ENCODE measurements around the gene TNNC2.
"Not testable (repeated sequence)": the region's sequence is repeated elsewhere in the genome, so short reads cannot be mapped to it uniquely, and the experiment has no call there.

TNNC2 gene

DNA sequence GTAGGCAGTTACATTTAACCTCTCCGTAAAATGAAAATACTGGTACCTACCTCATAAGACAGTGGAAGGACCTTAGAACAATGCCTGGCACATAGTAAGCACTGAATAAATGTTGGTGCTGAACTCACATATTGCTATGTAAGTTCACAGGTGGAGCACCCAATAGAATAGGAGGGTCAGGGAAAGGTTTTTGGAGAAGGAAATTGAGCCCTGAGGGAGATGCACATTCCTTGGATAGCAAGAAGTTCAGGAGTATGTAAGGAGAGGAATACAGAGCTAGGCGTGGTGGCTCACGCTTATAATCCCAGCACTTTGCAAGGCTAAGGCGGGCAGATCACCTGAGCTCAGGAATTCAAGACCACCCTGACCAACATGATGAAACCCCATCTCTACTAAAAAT lies 7.6 kb downstream of the TNNC2 start:
- DNase-seq (ENCODE audit: low spot score): no peak

DNA sequence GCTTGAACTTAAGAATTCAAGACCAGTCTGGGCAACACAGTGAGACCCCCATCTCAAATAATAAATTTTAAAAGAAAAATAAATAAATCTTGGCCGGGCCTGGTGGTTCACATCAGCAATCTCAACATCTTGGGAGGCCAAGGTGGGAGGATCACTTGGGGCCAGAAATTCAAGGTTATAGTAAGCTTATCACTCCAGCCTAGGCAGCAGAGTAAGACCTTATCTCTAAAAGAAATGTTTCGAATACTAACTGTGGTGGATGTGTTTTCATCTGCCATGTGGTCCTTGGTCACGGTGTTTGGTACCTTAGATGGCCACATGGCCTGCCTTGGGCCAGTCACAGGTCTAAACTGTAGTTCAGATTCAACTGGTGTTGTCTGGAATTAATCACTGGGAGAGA lies 8.9 kb downstream of the TNNC2 start:
- DNase-seq (ENCODE audit: low spot score): no peak

DNA sequence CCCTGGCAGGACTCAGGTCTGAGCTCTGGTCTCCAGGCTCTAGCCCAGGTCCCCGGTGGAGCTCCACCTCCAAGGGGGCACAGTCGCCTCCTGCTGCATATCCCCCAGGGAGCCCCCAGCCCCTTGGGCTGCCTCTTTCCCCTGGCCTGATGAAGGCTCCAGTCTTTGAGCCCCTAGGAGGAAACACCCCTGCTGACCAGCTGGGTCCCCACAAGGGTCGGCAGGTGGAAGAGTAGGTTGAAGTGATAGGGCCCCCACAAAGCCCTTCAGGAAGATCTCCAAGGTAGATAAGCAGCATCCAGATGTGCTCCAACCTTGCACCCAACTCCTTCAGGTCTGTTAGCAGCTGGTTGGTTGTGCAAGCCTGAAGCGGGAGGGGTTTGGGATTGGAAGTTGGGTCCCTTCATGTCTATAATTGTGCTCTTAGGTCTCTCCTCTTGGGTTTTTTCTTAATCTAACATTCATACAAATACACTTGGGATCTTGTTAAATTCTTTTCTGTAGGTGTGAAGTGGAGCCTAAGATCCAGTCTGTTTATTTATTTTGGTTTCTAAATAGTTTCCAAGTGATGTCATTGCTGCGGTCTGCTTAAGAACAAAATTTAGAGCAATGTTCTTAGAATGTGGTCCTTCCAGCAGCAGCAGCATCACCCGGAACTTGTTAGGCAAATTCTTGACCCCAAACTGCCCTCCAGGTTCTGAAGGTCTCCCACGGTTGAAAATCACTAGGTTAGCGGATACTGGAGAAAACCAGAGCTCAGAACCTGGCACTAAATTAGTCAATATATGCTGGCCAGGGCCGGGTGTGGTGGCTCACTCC lies 9.5 kb downstream of the TNNC2 start:
- peak; percentile 68 for DNase-seq (ENCODE audit: low spot score)

DNA sequence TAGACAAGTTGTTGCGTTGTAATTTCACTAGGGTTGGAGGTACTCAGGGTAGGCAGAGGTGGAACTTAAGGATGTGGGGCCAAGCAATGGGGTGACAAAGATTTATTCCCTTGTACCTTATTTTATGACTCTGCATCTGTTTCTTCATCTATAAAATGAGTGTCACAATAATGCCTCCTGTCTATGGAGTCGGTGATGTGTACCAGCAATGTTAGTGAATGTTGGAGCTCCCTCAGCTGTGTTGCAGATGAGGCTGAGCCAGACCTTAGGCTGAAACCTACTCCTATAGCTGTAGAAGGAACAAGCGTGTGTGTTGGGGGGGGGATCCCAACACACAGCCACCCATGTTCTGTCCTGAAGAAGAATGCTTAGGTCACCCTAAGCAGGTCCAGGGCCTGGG lies 10.2 kb downstream of the TNNC2 start:
- no peak for DNase-seq (ENCODE audit: low spot score)

DNA sequence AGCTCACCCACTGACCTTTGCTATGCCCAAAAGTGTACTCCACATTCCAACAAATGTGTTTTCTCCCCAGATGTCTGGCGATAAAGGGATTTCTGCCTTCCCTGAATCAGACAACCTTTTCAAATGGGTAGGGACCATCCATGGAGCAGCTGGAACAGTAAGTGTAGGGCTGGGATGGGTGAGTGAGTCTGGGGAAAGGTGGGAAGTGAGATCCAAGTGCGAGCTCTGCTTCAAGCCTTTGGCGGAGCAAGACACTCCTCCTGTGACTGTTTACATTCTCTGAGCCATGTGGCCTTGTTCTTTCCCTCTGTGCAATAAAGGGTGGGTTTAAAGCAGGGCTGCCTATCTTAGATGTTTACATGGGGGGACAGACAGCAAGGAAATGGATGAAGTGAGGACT lies 12.8 kb downstream of the TNNC2 start:
- DNase-seq (ENCODE audit: low spot score): no peak

DNA sequence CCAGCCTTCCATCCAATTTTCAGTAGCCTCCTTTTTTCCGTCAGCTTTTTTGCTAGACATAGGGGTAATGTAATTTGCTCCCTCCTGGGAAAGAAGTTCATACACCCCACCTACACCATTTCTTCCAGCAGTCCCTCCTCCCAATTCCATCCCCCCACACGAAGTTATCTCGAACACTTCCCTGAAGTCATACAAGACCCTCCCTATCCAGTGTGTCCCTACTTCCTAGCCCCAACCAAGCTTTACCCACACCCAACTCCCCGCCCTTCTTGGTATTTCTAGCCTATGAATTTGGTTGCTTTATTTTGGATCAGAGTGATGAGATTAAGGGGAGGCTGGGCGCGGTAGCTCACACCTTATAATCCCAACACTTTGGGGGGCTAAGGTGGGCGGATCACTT lies 13.6 kb downstream of the TNNC2 start:
- DNase-seq (ENCODE audit: low spot score): no peak

DNA sequence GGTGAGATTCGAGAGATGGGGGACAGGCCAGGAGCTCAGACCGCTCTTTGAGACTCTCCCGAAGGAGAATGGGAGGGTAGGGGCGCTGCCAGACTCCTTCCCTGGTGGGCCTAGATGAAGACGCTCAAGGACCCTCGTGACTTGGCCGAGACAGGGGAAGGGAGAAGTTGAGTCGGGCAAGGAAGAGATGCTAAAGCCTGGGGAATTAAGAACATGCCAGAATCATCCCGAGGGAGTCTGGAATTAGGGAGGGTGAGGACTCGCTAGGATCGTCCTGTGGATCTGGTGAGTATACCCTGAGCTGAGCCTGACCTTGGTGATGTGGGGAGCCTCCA lies 14.1 kb downstream of the TNNC2 start:
- DNase-seq (ENCODE audit: low spot score): no peak

DNA sequence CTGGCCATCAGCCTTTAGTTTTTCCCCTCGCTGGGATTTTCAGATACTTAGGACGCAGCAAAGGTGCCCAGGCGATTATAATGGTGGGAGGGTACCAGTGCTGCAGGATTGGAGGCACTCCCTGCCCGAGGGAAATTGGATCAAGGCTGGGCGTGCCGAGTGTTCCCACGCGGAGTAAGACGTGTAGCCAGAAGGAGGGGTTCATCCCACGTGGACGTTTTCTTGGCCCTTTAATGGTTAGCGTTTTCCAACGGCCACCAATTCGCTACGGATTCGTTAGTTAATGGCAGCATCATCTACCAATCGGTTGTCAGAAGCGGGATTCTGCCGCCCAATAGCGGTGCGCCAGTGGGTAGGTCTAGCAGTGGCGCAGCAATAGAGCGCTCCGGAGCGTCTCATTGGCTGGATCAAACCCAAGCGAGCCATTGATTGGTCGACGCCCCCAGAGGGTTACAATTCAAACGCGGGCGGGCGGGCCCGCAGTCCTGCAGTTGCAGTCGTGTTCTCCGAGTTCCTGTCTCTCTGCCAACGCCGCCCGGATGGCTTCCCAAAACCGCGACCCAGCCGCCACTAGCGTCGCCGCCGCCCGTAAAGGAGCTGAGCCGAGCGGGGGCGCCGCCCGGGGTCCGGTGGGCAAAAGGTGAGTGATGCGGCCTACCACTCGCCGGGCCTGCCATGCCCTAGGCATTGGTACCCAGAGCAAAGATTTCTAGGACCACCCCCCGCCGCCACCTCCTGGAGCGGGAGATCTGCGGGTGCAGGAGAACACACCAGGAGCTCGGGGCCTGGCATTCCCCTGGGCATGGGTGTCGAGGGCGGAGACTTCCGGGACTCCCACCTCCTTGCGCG lies 14.7 kb downstream of the TNNC2 start, which contains the start of gene UBE2C:
TSS of gene UBE2C (plus strand) at position 488 of the 849 bp plus-strand sequence. CDS start at position 540, 52 bp downstream.
- peak; percentile 99 for DNase-seq (ENCODE audit: low spot score)

DNA sequence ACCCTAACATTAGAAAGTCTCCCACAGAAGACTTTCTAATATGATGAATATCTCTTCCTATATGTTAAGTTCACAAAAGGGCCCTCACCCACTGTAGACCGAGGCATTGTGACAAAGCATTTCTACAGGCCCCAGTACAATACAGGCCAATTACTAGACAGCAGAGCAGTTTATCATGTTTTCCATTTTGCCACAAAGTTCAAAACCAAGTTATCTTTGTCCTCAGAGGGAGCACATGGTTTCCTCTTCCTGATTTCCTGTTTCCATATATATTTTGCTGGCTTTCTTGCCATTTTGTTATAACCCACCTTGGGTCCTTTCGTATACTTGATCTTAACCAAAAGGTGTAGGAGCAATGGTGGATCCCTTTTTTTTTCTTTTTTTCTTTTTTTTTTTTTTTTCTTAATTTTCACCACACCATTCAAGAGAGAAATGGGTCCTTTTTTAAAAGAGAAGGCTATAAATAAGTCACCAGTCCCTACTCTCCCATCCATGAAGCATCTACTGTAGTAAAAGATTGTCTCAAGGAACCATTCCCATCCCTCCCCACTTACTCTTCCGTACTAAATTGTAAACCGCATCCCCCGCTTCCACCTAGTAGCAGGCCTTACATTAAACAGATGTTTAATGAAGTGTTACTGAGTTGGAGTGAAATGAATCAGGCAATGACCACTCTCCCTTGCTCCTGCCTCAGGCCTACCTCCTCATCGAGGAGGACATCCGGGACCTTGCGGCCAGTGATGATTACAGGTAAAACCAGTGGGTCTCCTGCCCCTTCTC lies 16.7 kb downstream of the TNNC2 start:
- no peak for DNase-seq (ENCODE audit: low spot score)

DNA sequence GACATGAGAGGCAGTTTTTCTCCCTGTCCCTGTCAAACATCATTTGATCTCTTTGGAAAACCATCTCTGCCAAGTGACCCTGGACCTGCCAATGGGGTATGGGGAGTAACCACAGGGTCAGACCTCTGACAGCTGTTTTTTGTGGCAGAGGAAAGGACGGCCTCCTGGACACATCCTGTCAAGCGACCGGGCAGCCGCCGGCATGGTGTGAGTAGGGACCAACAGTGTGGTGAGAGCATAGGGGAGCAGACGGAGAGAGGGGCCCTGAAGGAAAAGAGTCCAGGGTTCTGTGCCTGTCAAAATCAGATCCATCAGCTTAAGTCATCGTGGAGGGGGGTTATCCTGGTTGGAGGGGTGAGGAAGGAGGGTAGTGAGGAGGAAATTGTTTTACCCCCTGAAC lies 25.3 kb downstream of the TNNC2 start:
- no peak for DNase-seq (ENCODE audit: low spot score)

DNA sequence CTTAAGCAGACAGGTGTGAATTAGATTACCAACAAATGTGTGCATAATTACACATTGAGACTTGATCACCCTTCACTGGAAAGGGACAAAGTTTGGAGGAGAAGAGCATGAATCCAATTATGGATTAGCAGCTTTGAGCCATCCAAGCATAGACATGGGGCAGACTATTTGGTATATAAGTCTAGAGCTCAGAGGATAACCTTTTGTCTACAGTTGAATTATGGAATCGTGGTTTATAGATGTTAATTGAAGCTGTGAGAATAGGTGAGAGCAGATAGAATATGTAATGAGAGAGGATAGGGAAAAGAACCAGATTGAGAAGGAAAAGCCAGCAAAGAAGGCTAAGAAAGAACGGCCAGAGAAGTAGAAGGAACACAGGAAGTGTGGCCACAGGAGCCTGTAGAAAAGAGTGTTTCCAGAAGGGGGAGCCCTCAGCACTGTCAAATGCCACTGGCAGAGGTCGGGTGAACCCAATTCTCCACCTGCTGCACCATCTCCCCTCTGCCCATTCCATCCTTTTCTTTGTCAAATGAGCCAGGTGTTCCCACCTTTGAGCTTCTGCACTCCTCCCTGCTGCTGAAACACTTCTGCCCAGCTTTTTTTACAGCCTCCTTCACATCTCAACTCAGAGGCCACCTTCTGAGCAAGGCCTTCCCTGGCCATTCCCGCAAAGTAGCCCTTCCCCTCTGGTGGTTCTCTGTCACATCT lies 28.0 kb downstream of the TNNC2 start:
- DNase-seq (ENCODE audit: low spot score): peak; percentile 63

DNA sequence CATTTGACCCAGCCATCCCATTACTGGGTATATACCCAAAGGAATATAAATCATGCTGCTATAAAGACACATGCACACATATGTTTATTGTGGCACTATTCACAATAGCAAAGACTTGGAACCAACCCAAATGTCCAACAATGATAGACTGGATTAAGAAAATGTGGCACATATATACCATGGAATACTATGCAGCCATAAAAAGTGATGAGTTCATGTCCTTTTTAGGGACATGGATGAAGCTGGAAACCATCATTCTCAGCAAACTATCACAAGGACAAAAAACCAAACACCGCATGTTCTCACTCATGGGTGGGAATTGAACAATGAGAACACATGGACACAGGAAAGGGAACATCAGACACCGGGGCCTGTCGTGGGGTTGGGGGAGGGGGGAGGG lies 29.2 kb downstream of the TNNC2 start:
- DNase-seq (ENCODE audit: low spot score): not testable (repeated sequence)

DNA sequence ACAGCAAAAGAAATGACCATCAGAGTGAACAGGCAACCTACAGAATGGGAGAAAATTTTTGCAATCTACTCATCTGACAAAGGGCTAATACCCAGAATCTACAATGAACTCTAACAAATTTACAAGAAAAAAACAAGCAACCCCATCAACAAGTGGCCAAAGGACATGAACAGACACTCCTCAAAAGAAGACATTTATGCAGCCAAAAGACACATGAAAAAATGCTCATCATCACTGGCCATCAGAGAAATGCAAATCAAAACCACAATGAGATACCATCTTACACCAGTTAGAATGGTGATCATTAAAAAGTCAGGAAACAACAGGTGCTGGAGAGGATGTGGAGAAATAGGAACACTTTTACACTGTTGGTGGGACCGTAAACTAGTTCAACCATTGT lies 29.6 kb downstream of the TNNC2 start:
- not testable (repeated sequence) for DNase-seq (ENCODE audit: low spot score)

DNA sequence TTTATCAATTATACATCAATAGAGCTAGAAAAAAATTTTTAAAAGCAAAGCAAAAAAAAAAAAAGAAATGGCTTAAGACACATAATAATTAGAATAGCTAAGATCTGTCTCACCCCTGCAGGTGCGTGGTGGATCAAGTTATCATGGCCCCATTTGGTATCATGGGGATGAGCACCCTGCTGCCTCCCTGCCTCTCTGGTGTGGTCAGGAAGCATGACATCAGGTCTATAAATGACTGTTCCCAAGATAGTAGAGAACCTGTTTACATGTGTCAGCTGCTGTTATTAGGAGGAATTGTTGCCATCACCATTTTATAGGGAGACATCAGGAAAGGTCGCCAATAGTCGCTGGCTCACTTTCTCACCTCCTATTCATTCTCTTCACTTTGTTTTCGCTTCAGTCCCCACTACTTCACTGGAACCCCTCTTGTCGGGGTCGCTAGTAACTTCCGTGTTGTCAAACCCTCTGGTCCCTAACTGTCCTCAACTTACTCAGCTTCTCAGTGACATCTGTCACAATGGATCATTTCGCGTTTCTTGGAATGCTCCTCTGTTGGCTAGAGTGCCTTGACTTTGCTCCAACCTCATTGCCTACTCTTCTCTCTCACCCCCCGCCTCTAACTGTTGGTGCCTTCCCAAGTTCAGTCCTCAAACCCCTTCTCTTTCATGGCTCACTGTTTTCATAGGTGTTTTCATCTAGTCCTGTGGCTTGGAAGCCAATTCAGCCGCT lies 30.6 kb downstream of the TNNC2 start:
- DNase-seq (ENCODE audit: low spot score): no peak

DNA sequence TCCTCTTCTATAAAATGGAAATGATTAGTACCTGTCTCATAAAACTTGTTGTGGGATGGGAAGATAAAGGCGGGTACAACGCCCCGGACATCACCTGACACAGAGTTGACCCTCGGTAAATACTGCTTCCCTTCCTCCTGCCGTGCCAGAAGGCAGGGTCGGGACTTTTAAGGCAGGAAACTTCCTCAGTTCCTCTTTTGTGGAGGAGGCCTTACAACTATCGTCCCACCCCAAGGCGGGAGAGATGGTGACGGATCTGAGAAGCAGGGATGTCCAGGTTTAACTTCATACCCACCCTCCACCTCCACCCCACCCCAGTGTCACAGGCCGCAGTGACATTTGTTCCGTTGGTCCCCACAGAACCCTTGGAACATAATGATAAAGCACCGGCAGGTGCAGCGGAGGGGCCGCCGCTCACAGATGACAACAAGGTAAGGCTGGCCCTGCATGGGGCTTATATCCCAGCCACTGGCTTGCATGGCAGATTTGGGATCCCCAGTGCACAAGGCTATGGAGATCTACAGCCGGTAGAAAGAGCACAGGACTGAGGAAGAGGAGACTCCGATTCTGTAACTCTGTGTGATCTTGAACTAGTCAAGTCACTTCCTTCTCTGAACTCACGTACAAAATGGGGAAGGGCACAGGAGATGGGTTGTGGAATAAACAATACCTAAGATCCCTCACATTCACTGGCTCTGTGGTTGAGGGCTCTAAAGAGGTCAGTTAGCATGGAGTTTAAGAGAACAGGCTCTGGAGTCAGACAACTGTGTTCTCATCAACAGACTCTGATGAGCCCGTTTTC lies 34.6 kb downstream of the TNNC2 start:
- DNase-seq (ENCODE audit: low spot score): no peak

DNA sequence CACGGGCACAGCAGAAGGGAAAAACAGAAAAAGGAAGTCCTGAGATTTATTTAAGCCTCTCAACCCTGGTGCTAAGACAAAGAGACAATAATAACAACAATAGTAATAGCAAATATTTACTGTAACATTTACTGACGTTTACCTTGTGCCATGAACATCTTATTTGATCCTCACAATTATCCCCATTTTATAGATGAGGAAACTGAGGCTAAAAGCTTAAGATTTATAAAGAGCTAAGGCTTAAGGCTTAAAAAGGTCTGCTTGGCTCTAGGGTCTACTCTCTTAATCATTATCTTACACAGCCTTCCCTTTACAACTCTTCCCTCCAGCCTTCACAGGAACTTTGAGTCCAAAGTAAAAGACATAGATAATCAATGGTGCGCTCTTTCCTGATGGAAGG lies 38.8 kb downstream of the TNNC2 start:
- DNase-seq (ENCODE audit: low spot score): no peak

DNA sequence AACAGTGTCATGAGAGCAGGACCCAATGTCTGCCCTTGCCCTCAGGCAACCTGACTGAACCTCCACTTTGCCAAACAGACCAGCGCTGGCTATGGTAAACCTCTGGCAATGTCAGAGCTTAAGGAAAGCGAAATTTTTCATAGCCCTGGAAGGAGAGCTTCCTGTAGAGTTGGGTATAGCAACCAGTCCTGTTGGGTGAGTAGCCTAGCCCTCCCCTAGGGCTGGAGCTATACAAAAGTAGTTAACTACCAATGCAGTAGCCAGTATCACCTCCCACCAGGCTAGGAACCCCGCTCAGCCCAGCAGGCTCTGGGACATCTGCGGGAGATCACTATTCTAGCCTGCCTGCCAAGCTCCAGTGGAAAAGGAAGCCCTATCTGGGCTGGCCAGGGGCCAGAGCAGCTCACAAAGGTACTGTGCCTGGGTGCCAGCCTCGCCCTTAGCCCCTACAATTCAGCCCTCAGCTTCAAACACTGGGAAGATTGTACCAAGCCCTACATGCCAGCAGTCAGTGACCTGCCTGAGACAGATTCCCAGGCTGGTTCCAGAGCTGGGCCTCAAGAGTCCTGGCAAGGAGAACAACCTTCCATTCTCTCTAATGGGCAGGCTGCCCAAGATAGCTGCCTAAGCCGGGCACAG lies 43.3 kb downstream of the TNNC2 start:
- no peak for DNase-seq (ENCODE audit: low spot score)

DNA sequence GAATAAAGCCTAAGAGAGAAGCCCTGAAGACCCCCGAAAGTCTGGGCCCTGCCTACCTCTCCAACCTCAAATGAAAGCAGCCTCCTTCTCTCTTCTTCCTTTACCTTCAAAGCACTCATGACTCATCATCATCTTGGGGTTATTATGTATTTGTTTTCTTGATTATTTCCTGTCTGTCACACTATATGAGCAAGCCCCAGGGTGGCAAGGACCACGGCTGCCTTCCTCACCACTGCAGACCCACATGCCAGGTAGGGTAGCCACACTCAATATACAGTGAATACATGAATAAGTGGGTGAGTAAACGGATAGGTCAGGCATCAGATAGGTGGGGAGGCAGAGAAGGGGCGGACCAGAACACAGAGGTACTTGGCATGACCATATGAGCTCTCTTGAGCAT lies 44.2 kb downstream of the TNNC2 start:
- peak; percentile 85 for DNase-seq (ENCODE audit: low spot score)

DNA sequence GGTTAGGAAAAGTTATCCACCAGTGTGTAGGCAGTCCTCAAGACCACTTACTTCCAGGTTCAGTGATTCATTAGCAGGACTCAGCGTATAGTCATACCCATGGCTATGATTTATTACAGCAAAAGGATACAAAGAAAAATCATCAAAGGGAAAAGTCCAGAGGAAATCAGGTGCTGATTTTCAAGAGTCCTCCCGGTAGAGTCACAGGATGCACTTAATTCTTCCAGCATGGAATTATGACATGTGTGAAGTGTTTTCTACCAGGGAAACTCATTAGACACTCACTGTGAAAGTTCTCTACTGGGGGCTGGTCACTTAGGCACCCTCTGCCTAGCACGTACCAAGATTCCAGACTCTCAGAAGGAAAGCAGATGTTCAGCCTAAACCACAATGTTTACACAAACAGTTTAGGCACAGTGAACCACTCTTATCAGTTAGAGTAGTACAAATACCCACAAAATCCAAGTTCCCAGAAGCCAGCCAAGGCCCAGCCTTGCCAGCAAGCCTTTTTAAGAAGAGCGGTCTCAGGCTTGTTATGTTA lies 45.7 kb downstream of the TNNC2 start:
- DNase-seq (ENCODE audit: low spot score): peak; percentile 95

DNA sequence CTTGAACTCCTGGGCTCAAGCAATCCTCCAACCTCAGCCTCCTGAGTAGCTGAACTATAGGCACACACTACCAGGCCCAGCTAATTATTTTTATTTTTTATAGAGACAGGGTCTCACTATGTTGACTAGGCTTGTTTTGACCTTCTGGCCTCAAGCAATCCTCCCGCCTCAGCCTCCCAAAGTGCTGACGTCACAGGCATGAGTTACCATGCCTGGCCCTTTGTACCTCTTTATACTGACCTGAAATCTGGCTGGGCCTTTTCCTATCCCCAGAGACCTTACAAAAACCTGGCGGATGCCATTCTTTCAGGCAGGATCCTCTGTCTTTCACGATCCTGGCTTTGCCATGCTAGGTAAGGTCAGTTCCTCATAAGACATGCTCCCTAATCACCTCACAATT lies 47.0 kb downstream of the TNNC2 start:
- no peak for DNase-seq (ENCODE audit: low spot score)

Data from kidney tubule cell (primary cell).